Ishikawa (cell line): Measurements from ENCODE around the gene KIF9.

Experiments used
- CEBPB ChIP-seq: IDR thresholded peaks from 2 replicates; pipeline ENCODE4 v1.6.1; 2012
- CREB1 ChIP-seq: IDR thresholded peaks from 2 replicates; pipeline ENCODE4 v1.6.1; 2012; ENCODE audit warnings: low read depth
- EGR1 ChIP-seq: IDR thresholded peaks from 2 replicates; pipeline ENCODE4 v1.6.1; 2012
- EP300 ChIP-seq: IDR thresholded peaks from 2 replicates; pipeline ENCODE4 v1.6.1; 2012; ENCODE audit warnings: borderline replicate concordance
- FOXM1 ChIP-seq: IDR thresholded peaks from 2 replicates; pipeline ENCODE4 v1.6.1; 2012; ENCODE audit warnings: low read depth, borderline replicate concordance
- MAX ChIP-seq: IDR thresholded peaks from 2 replicates; pipeline ENCODE4 v1.6.1; 2012
- NFIC ChIP-seq: IDR thresholded peaks from 2 replicates; pipeline ENCODE4 v1.6.1; 2012
- RAD21 ChIP-seq: IDR thresholded peaks from 2 replicates; pipeline ENCODE4 v1.6.1; 2012; ENCODE audit warnings: low read depth
- TAF1 ChIP-seq: IDR thresholded peaks from 2 replicates; pipeline ENCODE4 v1.6.1; 2012; ENCODE audit warnings: low read depth, mild to moderate bottlenecking
- TCF12 ChIP-seq: IDR thresholded peaks from 2 replicates; pipeline ENCODE4 v1.6.1; 2012; ENCODE audit warnings: low read depth
- TEAD4 ChIP-seq: IDR thresholded peaks from 2 replicates; pipeline ENCODE4 v1.6.1; 2012
- USF1 ChIP-seq: IDR thresholded peaks from 2 replicates; pipeline ENCODE4 v1.6.1; 2012
- YY1 ChIP-seq: IDR thresholded peaks from 2 replicates; pipeline ENCODE4 v1.6.1; 2012; ENCODE audit warnings: low read depth
- ZBTB7A ChIP-seq: IDR thresholded peaks from 2 replicates; pipeline ENCODE4 v1.6.1; 2012; ENCODE audit warnings: low read depth
- TF ChIP-seq, protein P1 (sequence below): IDR thresholded peaks from 2 replicates; pipeline ENCODE4 v1.6.1; 2012; ENCODE audit warnings: low read depth, mild to moderate bottlenecking

KIF9 gene

GRCh38 chr3:47282424-47283192 is at the start of gene KIF9, which contains the start of gene KLHL18:
Gene KIF9, minus strand, starts transcription at chr3:47282799. Its CDS starts 5,425 bp downstream, at chr3:47277374.
Gene KLHL18, plus strand, starts transcription at chr3:47282944. Its CDS starts 22 bp downstream, at chr3:47282966.
- TF ChIP-seq TEAD4: 0 out of 2 replicates have a peak, but pooled peaks have one; percentile 5
- TF ChIP-seq TCF12: peak; percentile 59; the same call in 1 of the 2 replicates
- TF ChIP-seq, protein P1, sequence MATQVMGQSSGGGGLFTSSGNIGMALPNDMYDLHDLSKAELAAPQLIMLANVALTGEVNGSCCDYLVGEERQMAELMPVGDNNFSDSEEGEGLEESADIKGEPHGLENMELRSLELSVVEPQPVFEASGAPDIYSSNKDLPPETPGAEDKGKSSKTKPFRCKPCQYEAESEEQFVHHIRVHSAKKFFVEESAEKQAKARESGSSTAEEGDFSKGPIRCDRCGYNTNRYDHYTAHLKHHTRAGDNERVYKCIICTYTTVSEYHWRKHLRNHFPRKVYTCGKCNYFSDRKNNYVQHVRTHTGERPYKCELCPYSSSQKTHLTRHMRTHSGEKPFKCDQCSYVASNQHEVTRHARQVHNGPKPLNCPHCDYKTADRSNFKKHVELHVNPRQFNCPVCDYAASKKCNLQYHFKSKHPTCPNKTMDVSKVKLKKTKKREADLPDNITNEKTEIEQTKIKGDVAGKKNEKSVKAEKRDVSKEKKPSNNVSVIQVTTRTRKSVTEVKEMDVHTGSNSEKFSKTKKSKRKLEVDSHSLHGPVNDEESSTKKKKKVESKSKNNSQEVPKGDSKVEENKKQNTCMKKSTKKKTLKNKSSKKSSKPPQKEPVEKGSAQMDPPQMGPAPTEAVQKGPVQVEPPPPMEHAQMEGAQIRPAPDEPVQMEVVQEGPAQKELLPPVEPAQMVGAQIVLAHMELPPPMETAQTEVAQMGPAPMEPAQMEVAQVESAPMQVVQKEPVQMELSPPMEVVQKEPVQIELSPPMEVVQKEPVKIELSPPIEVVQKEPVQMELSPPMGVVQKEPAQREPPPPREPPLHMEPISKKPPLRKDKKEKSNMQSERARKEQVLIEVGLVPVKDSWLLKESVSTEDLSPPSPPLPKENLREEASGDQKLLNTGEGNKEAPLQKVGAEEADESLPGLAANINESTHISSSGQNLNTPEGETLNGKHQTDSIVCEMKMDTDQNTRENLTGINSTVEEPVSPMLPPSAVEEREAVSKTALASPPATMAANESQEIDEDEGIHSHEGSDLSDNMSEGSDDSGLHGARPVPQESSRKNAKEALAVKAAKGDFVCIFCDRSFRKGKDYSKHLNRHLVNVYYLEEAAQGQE: no peak
- no peak for TF ChIP-seq FOXM1
- TF ChIP-seq RAD21: no peak
- peak; percentile 83 for TF ChIP-seq CREB1
- peak; percentile 69 for TF ChIP-seq TAF1
- TF ChIP-seq USF1: 0 out of 2 replicates have a peak, but pooled peaks have one; percentile 24
- peak; percentile 95 for TF ChIP-seq MAX
- TF ChIP-seq EGR1: 0 out of 2 replicates have a peak, but pooled peaks have one; percentile 20
- peak; percentile 84 for TF ChIP-seq YY1
- no peak for TF ChIP-seq CEBPB
- TF ChIP-seq ZBTB7A: no peak
- TF ChIP-seq EP300: no peak
- peak; percentile 35; the same call in 1 of the 2 replicates for TF ChIP-seq NFIC

DNA sequence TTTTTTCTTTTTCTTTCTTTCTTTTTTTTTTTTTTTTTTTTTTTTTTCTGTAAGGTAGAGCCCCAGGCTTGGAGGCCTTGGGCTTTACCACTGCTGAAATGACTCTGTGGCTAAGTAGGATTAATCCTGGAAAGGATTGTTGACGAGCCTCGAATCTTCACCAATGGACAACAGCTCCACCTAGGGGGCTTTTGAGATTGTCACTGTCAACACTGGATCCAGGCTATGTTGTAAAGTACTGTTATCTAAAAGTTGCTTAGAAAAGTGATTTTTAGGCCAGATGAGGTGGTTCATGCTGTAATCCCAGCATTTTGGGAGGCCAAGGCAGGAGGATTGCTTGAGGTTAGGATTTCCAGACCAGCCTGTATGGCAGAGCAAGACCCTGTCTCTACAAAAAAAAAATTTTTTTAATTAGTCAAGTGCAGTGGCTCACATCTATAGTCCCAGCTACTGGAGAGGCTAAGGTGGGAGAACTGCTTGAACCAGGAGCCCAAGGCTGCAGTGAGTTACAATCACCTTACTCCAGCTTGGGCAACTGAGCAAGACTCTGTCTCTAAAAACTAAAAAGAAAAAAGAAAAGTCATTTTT is 41.8 kb upstream of the KIF9 start:
- no peak for TF ChIP-seq USF1
- peak; percentile 85 for TF ChIP-seq RAD21
- TF ChIP-seq, protein P1: no peak
- no peak for TF ChIP-seq MAX
- TF ChIP-seq EP300: no peak
- TF ChIP-seq CEBPB: no peak
- no peak for TF ChIP-seq ZBTB7A
- no peak for TF ChIP-seq NFIC

DNA sequence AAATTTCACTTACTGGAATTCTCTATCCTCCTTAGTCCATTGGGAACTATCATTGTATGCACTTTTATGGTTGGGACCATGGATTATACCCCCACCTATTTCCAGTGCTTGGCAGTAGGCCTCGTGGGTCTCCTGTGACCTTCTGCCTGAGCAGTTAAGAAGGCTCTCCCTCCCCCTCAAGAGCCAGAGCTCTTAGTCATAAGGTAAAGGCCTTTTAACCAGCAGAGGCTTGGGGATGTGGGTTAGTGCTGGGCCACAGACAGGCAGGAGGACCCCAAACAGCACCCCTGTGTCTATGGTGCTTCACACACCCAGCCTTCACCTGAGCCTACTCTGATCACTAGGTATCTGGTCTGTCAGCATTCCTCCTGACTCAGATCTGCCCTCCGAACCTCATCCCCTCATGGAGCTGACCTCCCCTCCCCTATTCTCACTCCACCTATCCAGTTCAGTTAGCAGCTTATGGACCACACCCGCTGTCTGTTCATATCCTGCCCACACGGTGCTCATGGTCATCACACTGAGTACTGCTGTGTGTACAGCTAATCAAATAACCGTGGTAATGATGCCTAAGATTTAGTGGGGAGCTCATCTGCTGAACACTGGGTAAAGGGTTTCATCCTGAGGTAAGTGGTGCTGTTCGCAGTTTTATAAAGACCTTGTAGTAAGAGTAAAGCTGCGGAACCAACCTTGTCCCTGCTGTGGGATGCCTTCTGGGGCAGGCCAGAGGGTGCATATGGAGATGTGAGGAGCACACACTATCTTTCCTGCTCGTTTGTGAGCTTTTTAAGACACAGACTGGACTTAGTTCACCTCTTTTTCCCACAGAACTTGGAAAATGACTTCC is 41.1 kb upstream of the KIF9 start:
- no peak for TF ChIP-seq CEBPB
- no peak for TF ChIP-seq TCF12

DNA sequence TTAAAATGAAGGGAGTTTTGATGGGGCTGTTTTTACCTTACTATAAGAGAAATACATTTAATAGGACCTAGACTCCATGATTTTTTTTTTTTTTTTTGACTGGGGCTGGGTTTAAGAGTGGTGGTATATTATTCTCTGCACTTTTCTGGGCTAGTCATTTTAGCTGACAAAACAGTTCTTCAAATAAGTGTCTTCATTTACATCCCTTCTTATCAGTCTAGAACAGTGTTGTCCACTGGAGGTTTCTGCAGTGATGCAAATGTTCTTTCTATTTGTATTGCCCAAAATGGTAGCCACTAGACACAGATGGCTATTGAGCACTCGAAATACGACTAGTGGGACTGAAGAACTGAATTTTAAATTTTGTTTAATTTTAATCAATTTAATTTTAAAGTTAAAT is 37.4 kb upstream of the KIF9 start:
- TF ChIP-seq YY1 (no peak), EP300 (no peak), CREB1 (no peak), ZBTB7A (no peak)

DNA sequence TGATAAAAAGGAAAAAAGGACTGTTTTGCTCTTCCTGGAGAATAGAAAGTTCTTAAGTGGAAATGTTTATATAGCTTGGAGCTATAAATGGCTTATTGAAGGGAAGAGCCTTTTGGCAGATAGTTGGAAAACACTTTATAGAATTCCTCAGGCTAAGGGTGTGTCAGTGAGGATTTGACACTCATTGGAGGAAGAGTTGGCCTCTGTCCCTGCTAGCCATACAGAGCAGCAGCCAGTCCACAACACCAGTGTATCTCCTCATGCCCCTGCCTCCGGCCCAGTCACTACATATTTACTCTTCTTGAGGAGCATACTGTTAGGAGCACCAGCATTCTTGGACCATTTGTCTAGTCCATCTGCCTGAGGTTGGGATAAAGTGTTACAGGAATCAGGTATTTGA is 36.3 kb upstream of the KIF9 start:
- TF ChIP-seq USF1: no peak
- TF ChIP-seq NFIC: no peak
- TF ChIP-seq EGR1: no peak
- TF ChIP-seq TAF1: no peak
- TF ChIP-seq ZBTB7A: no peak
- TF ChIP-seq, protein P1: no peak
- no peak for TF ChIP-seq EP300
- no peak for TF ChIP-seq YY1
- no peak for TF ChIP-seq MAX
- TF ChIP-seq CEBPB: no peak
- TF ChIP-seq RAD21: no peak
- no peak for TF ChIP-seq TEAD4
- no peak for TF ChIP-seq FOXM1
- no peak for TF ChIP-seq TCF12
